ENCODE measurements around the gene PTMA. TPM values are rescaled to one million over a fixed set of nuclear protein-coding genes. Genes with fewer than 3 reads are reported as not detected.

Gene PTMA
- total RNA-seq, 1 experiment from 2014 or later = 1,260 TPM

DNA sequence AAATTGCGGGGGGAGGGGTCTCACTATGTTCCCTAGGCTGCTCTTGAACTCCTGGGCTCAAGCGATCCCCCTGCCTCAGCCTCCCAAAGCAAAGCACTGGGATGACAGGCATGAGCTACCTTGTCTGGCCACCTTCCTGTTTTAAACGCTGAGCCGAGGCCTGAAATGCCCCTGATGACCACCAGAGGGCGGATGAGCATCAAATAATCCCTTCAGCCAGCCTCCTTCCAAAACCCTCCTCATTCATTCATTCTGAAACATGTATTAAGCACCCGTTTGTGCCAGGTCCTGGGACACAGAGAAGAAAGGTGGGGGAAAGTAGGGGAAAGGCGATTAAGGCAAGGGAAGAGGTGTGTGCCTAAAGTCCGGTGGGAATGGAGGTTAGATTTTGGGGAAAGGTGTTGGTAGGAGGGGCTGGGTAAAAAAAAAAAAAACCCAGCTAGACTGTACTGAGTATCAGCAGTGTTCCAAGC, 30.7 kb upstream of the PTMA start:
- no TSS peak for BruUV-seq (replicated peaks)
- H3K79me2 ChIP-seq (ENCODE audit: low read depth) = no peaks in the 10 kb centered on the region
- intact Hi-C loops (cut with micrococcal nuclease; ENCODE audit: unreplicated experiment) = loop anchor here (1.0 to 2.0 kb wide), 3 partner anchors 38 to 114 kb away; partner anchors contain the start of gene COPS7B
- H3K27me3 ChIP-seq (ENCODE audit: insufficient read depth, low read depth) = no peaks in the 10 kb centered on the region
- no peak overlapping the region for H3K4me2 ChIP-seq
- H4K20me1 ChIP-seq (ENCODE audit: insufficient read depth) = no peaks in the 10 kb centered on the region
- TF ChIP-seq, protein P1, sequence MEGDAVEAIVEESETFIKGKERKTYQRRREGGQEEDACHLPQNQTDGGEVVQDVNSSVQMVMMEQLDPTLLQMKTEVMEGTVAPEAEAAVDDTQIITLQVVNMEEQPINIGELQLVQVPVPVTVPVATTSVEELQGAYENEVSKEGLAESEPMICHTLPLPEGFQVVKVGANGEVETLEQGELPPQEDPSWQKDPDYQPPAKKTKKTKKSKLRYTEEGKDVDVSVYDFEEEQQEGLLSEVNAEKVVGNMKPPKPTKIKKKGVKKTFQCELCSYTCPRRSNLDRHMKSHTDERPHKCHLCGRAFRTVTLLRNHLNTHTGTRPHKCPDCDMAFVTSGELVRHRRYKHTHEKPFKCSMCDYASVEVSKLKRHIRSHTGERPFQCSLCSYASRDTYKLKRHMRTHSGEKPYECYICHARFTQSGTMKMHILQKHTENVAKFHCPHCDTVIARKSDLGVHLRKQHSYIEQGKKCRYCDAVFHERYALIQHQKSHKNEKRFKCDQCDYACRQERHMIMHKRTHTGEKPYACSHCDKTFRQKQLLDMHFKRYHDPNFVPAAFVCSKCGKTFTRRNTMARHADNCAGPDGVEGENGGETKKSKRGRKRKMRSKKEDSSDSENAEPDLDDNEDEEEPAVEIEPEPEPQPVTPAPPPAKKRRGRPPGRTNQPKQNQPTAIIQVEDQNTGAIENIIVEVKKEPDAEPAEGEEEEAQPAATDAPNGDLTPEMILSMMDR (conservative IDR thresholded peaks at IDR 0.05) = peak; percentile 96
- TF ChIP-seq EZH2 (IDR thresholded peaks at IDR 0.05; ENCODE audit: low read depth) = no peak
- H3K4me3 ChIP-seq = no peak overlapping the region
- H3K9me3 ChIP-seq (ENCODE audit: insufficient read depth, low read depth) = no peaks in the 10 kb centered on the region
- H2AFZ ChIP-seq = no peak overlapping the region
- no peaks in the 10 kb centered on the region for H3K36me3 ChIP-seq (ENCODE audit: low read depth)
- peaks cover 48% of the 10 kb centered on the region for H3K4me1 ChIP-seq (replicated peaks; ENCODE audit: insufficient read depth)
- H3K27ac ChIP-seq = no peak overlapping the region
- H3K9me2 ChIP-seq (ENCODE audit: insufficient read depth) = no peaks in the 10 kb centered on the region
- CTCF ChIA-PET = interaction anchor here (0.5 to 2.1 kb wide), 13 partner anchors 25 to 866 kb away, joined by 3 to 32 read pairs (median 8); no protein-coding TSS in a partner anchor
- POLR2A ChIA-PET (ENCODE audit: unreplicated experiment) = interaction anchor here (0.5 to 1.6 kb wide), 4 partner anchors 37 to 122 kb away, joined by 3 to 12 read pairs (median 6); no protein-coding TSS in a partner anchor
- peak; percentile 64 to 81 for DNase-seq
- peaks cover 51% of the 10 kb centered on the region; the same call in 1 of the 2 replicates for H3F3A ChIP-seq (ENCODE audit: insufficient read depth, low read depth)

DNA sequence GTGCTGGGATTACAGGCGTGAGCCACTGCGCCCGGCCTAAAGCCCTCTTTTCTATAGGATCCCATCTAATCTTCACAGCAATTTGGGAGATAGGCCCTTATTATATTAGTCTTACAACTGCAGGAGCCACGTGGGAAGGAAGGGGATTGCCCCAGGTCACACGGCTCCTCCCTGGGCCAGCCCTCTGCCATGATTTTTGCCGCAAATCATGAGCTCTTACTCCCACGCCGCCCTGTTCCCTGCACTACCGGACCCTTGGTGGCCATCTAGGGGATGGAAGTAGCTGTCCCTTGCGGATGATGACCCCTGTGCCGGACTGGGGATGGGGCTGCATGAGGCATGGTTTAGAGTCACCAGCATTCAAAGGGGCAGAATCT, 28.4 kb upstream of the PTMA start:
- no peaks in the 10 kb centered on the region for H3K27me3 ChIP-seq (ENCODE audit: insufficient read depth, low read depth)
- no peak for DNase-seq
- TF ChIP-seq, protein P1 (conservative IDR thresholded peaks at IDR 0.05) = no peak
- no peak for TF ChIP-seq EZH2 (IDR thresholded peaks at IDR 0.05; ENCODE audit: low read depth)
- ChIA-PET CTCF (interaction anchor here (1.0 to 1.2 kb wide), 2 partner anchors 35 to 42 kb away, joined by 3 to 12 read pairs; no protein-coding TSS in a partner anchor), POLR2A (ENCODE audit: unreplicated experiment) (interaction anchor here (0.6 kb wide), 2 partner anchors 32 to 69 kb away, joined by 10 read pairs; no protein-coding TSS in a partner anchor)
- peak overlapping the region; percentile 60; the same call in 1 of the 2 replicates for H3K4me3 ChIP-seq
- peaks cover 29% of the 10 kb centered on the region for H3K4me1 ChIP-seq (replicated peaks; ENCODE audit: insufficient read depth)
- peaks cover 31% of the 10 kb centered on the region; the same call in 1 of the 2 replicates for H3F3A ChIP-seq (ENCODE audit: insufficient read depth, low read depth)
- H3K27ac ChIP-seq = peak overlapping the region; percentile 92
- intact Hi-C loops (cut with micrococcal nuclease; ENCODE audit: unreplicated experiment) = loop anchor here (1.0 kb wide), 1 partner anchor 28 kb away; the partner anchor contains the start of gene PTMA
- no TSS peak for BruUV-seq (replicated peaks)
- H3K36me3 ChIP-seq (ENCODE audit: low read depth) = no peaks in the 10 kb centered on the region
- peak overlapping the region; percentile 93 for H3K4me2 ChIP-seq
- peak overlapping the region; percentile 85 for H2AFZ ChIP-seq
- H3K9me2 ChIP-seq (ENCODE audit: insufficient read depth) = no peaks in the 10 kb centered on the region
- H3K9me3 ChIP-seq (ENCODE audit: insufficient read depth, low read depth) = no peaks in the 10 kb centered on the region
- no peaks in the 10 kb centered on the region for H4K20me1 ChIP-seq (ENCODE audit: insufficient read depth)
- H3K79me2 ChIP-seq (ENCODE audit: low read depth) = no peaks in the 10 kb centered on the region

DNA sequence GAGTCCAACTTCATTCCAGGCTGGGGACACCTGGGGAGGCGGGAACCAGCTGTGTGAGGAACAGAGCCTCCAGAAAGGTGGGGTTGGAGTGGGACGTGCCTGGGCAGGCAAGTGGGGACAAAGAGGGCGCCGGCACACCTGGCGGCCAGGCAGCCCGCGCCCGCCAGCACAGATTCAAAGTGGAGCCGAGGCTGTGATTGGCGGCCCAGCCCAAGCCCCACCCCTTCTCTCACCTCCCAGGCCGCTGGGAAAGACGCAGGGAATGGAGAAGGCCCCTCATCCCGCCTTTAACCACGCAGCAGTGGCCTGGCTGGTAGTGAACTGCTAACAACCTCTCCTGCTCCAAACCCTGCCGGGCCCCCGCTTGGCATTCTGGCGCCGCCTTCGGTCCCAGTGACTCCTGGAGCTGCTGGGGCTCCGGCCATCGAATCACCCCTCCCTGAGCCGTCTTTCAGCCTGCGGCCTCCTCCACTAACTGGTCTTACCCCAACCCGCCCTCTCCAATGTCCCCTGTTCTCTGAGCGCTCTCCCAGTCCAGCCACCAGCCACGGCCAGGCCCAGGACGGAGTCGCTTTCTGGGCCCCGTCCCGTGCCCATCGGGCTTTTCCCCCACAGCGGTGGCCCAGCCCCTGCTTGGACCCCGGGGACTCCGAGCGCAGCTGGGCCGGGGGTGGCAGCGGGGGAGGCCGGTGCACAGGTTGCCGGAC, 27.9 kb upstream of the PTMA start:
- Histone ChIP-seq H3K4me1 (replicated peaks; ENCODE audit: insufficient read depth) (peaks cover 24% of the 10 kb centered on the region), H3K27ac (peak overlapping the region; percentile 92), H3K79me2 (ENCODE audit: low read depth) (no peaks in the 10 kb centered on the region), H3K4me2 (peak overlapping the region; percentile 93), H3F3A (ENCODE audit: insufficient read depth, low read depth) (peaks cover 31% of the 10 kb centered on the region; the same call in 1 of the 2 replicates), H4K20me1 (ENCODE audit: insufficient read depth) (no peaks in the 10 kb centered on the region), H3K36me3 (ENCODE audit: low read depth) (no peaks in the 10 kb centered on the region), H3K27me3 (ENCODE audit: insufficient read depth, low read depth) (no peaks in the 10 kb centered on the region), H3K9me2 (ENCODE audit: insufficient read depth) (no peaks in the 10 kb centered on the region), H2AFZ (peak overlapping the region; percentile 85), H3K9me3 (ENCODE audit: insufficient read depth, low read depth) (no peaks in the 10 kb centered on the region), H3K4me3 (peak overlapping the region; percentile 60)
- TSS peak; percentile 66 for BruUV-seq (replicated peaks)
- TF ChIP-seq, protein P1 (conservative IDR thresholded peaks at IDR 0.05) = no peak; the same call in 1 of the 2 replicates
- no peak for TF ChIP-seq EZH2 (IDR thresholded peaks at IDR 0.05; ENCODE audit: low read depth)
- intact Hi-C loops (cut with micrococcal nuclease; ENCODE audit: unreplicated experiment) = loop anchor here (1.0 kb wide), 1 partner anchor 28 kb away; the partner anchor contains the start of gene PTMA
- ChIA-PET CTCF (interaction anchor here (1.0 to 1.2 kb wide), 2 partner anchors 34 to 41 kb away, joined by 3 to 12 read pairs; no protein-coding TSS in a partner anchor), POLR2A (ENCODE audit: unreplicated experiment) (interaction anchor here (0.6 kb wide), 2 partner anchors 33 to 70 kb away, joined by 10 read pairs; no protein-coding TSS in a partner anchor)
- DNase-seq = peak; percentile 64 to 84
